Caki2 (cell line): ENCODE data around the gene FHOD1. TPM values are rescaled to one million over a fixed set of nuclear protein-coding genes. Genes with fewer than 3 reads are reported as not detected.
A peak's percentile ranks its signal among the peaks of the same experiment; 100 is the strongest.

Experiments used
- DNase-seq: peaks from one replicate; pipeline ENCODE4 v3.0.0-alpha.2; 2015; ENCODE audit warnings: low read depth
- in situ Hi-C: cut with HindIII; loops from 2 replicates; pipeline ENCODE4 v1.10.0; 2016; ENCODE audit warnings: low sequenced_read_pairs, low pct_unique_long_range_greater_than_20kb, mixed read lengths
- total RNA-seq: library from RNA; depleted of rRNA; stranded (reverse); fragments of >200 nt; shearing (Covaris generic); gene quantifications from 2 replicates; pipeline ENCODE4 v1.2.3, GENCODE V29; 2014; ENCODE audit warnings: low replicate concordance

Gene FHOD1
- total RNA-seq, 1 experiment from 2014 or later = 6.2 TPM

- in situ Hi-C loops = no loop called here
- peak; percentile 65 for DNase-seq
Observed at GRCh38 chr16:67278773-67279295, 31.6 kb upstream of the FHOD1 start.

GRCh38 chr16:67277999-67278772, 30.9 kb upstream of the FHOD1 start:
- in situ Hi-C loops = no loop called here
- peak; percentile 68 for DNase-seq

- in situ Hi-C loops = no loop called here
- peak; percentile 95 for DNase-seq
Observed at GRCh38 chr16:67277294-67277998, 30.2 kb upstream of the FHOD1 start.

- DNase-seq = no peak
- in situ Hi-C loops = no loop called here
Observed at GRCh38 chr16:67275321-67275720, 28.0 kb upstream of the FHOD1 start.

- in situ Hi-C loops = no loop called here
- DNase-seq = no peak
Observed at GRCh38 chr16:67271446-67271845, 24.2 kb upstream of the FHOD1 start.

- no peak for DNase-seq
- in situ Hi-C loops = no loop called here
Observed at GRCh38 chr16:67270931-67271338, 23.7 kb upstream of the FHOD1 start.

GRCh38 chr16:67269766-67270165, 22.5 kb upstream of the FHOD1 start:
- in situ Hi-C loops = no loop called here
- DNase-seq = no peak

- DNase-seq = peak; percentile 91
- in situ Hi-C loops = no loop called here
Observed at GRCh38 chr16:67268136-67268579, 20.9 kb upstream of the FHOD1 start.

GRCh38 chr16:67265834-67266233, 18.6 kb upstream of the FHOD1 start:
- DNase-seq = no peak
- in situ Hi-C loops = no loop called here

- in situ Hi-C loops = no loop called here
- DNase-seq = no peak
Observed at GRCh38 chr16:67264866-67265265, 17.6 kb upstream of the FHOD1 start.

- DNase-seq = no peak
- in situ Hi-C loops = no loop called here
Observed at GRCh38 chr16:67264277-67264676, 17.0 kb upstream of the FHOD1 start.

- no peak for DNase-seq
- in situ Hi-C loops = no loop called here
Observed at GRCh38 chr16:67263201-67263600, 15.9 kb upstream of the FHOD1 start.

GRCh38 chr16:67260426-67261063, 13.3 kb upstream of the FHOD1 start:
- DNase-seq = no peak
- in situ Hi-C loops = no loop called here

- no peak for DNase-seq
- in situ Hi-C loops = no loop called here
Observed at GRCh38 chr16:67259705-67260104, 12.4 kb upstream of the FHOD1 start.

- DNase-seq = no peak
- in situ Hi-C loops = no loop called here
Observed at GRCh38 chr16:67258161-67258835, 11.0 kb upstream of the FHOD1 start.

- no peak for DNase-seq
- in situ Hi-C loops = no loop called here
Observed at GRCh38 chr16:67257486-67258160, 10.3 kb upstream of the FHOD1 start.

- in situ Hi-C loops = no loop called here
- no peak for DNase-seq
Observed at GRCh38 chr16:67256701-67257230, 9.5 kb upstream of the FHOD1 start.
